GM10266 (cell line): ENCODE results near the gene TTC39C.
"Not testable (repeated sequence)": the region's sequence is repeated elsewhere in the genome, so short reads cannot be mapped to it uniquely, and the experiment has no call there.

Source experiments
- DNase-seq: peaks from one replicate; pipeline ENCODE4 v3.0.0; 2012; ENCODE audit errors: extremely low spot score
- TF ChIP-seq, protein P1 (sequence below): IDR thresholded peaks from 2 replicates; pipeline ENCODE4 v1.5.1; 2012; ENCODE audit warnings: mild to moderate bottlenecking, low read depth; ENCODE audit not compliant: control insufficient read depth, insufficient read depth; ENCODE audit errors: missing control alignments

Gene TTC39C

DNA sequence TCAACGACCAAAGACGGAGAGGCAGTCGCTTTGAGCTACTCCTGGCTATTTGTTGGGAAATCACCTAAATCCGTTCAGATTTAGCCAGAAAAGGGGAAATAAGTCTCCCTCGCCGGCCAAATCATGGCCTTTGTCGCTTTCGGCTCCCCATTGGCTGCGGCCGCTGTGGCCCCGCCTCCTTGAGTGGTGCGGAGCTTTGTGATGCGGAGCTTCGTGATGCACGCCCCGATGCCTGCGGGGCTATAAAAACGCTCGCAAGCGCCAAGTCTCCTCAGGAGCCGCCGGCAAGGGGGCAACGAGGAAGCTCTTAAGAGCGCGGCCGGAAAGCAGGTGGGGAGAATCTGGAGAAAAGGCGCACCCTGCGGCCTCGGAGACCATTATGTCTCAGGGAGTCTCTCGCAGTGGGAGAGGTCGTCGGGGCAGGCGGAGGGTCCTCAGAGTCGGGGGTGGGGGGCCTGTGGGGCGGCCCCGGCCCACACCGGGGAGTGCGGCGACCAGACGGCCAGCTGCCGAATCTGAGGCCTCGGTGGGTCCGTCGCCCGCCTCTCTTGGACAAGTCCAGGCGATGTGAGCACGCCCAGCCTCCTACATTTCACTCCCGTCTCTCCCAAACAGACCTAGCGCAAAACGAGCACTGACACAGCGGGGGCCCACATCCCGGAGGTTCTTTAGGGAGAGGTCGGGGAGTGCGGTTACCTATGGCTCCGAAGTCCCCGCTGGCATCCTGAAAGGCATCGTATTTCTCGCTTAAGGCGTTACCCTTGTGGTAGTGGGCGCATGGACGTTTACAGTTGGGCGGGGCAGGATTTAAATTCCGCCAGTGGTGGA lies 124.4 kb downstream of the TTC39C start, which contains the start of gene CABYR:
CABYR (plus strand) TSS at position 274 of the 828 bp plus-strand sequence. CDS start 4,053 bp downstream, outside the sequence.
- TF ChIP-seq, protein P1, sequence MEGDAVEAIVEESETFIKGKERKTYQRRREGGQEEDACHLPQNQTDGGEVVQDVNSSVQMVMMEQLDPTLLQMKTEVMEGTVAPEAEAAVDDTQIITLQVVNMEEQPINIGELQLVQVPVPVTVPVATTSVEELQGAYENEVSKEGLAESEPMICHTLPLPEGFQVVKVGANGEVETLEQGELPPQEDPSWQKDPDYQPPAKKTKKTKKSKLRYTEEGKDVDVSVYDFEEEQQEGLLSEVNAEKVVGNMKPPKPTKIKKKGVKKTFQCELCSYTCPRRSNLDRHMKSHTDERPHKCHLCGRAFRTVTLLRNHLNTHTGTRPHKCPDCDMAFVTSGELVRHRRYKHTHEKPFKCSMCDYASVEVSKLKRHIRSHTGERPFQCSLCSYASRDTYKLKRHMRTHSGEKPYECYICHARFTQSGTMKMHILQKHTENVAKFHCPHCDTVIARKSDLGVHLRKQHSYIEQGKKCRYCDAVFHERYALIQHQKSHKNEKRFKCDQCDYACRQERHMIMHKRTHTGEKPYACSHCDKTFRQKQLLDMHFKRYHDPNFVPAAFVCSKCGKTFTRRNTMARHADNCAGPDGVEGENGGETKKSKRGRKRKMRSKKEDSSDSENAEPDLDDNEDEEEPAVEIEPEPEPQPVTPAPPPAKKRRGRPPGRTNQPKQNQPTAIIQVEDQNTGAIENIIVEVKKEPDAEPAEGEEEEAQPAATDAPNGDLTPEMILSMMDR = no peak
- peak; percentile 81 for DNase-seq

GRCh38 chr18:24140697-24141096 lies 126.1 kb downstream of the TTC39C start:
- TF ChIP-seq, protein P1 = no peak
- DNase-seq = no peak

GRCh38 chr18:24142376-24142775 lies 127.8 kb downstream of the TTC39C start:
- no peak for DNase-seq
- TF ChIP-seq, protein P1 = no peak

GRCh38 chr18:24149591-24149990 lies 135.0 kb downstream of the TTC39C start:
- DNase-seq = not testable (repeated sequence)

DNA sequence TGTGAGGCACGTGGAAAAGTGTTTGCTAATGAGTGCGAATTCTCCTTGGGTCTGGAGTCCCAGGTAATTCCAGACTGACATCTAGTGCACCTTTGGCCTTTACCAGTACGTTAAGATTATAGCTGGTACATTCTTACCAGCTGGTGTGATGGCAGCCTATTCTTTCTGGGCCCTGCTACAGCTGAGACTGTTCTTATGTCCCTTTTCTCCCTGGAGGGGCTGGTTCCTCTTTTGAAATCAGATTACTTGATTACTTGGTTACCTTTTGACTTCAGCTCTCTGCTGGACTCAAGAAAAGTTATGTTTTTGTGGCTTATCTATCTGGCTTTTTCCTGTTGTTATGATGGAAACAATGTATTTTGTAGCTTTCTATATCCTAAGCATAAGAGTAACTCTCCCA lies 138.8 kb downstream of the TTC39C start:
- DNase-seq = no peak
- TF ChIP-seq, protein P1 = no peak

DNA sequence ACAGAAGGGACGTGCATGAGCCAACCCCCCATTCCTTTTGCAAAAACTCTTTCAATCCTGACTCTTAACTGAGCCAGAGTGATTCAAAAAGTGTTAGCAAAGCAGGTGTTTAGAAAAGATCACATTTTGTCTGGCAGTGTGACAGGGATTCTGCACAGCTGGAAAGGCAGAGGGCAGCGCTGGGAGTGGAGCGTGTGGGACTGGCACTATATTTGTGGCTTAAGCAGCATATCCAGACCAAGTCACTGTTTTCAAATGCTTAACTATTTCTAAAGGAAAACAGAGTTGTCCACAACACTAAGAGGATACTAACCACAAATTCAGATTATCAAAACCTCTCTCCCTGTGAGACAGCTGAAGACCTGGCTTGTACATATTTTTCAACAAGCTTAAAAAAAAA lies 143.3 kb downstream of the TTC39C start:
- TF ChIP-seq, protein P1 = no peak
- no peak for DNase-seq

- TF ChIP-seq, protein P1 = no peak
- DNase-seq = no peak
Measured at GRCh38 chr18:24160086-24160485, 145.5 kb downstream of the TTC39C start.
